ENCODE data around the gene AP4M1. TPM values are rescaled to one million over a fixed set of nuclear protein-coding genes. Genes with fewer than 3 reads are reported as not detected.

AP4M1 gene
- total and polyA plus RNA-seq, 9 of the 15 experiments (the other 6 are each of a cell fraction or from before 2014, with no cell fraction given), result 1.3 to 30.9 (median 14.1) TPM

DNA sequence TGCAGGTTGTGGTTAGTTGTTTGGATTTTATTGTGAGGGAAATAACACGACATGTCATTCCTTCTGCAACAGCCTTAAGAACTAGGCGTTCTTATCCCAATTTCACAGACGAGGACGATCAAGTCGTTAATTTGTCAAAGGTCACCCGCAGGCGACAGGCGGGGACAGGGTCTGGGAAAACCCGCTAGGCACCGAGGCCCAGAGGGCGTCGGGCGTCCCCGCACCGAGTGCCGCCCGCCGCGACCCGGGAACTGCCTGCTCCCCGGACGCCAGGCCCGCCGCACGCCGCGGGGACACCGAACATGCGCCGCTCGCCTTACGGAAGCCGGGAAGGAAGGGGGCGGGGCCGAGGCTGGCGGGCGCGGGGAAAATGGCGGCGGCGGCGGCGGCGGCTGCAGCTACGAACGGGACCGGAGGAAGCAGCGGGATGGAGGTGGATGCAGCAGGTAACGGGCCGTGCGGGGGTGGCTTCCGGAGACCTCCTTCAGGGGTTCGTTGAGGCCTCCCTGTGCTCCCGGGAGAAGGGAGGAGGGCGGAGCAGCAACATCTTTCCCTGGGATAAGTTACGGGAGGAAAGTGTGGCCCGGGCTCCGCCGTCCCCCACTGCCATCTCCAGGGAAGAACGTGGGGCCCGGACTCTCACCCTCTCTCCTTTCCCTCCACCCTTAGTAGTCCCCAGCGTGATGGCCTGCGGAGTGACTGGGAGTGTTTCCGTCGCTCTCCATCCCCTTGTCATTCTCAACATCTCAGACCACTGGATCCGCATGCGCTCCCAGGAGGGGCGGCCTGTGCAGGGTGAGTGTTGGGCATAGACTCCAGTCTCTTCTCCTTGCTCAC is 12.6 kb upstream of the AP4M1 start, which contains the start of gene COPS6 (continued):
- TF ChIP-seq, protein P1, sequence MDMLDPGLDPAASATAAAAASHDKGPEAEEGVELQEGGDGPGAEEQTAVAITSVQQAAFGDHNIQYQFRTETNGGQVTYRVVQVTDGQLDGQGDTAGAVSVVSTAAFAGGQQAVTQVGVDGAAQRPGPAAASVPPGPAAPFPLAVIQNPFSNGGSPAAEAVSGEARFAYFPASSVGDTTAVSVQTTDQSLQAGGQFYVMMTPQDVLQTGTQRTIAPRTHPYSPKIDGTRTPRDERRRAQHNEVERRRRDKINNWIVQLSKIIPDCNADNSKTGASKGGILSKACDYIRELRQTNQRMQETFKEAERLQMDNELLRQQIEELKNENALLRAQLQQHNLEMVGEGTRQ (CRISPR knock-in tag; IDR thresholded peaks at IDR 0.05), result no peak
- TF ChIP-seq SAFB (IDR thresholded peaks at IDR 0.05; ENCODE audit: borderline replicate concordance, low read depth, low read length) (no peak), EP400 (IDR thresholded peaks at IDR 0.05) (peak; percentile 88), HNRNPL (IDR thresholded peaks at IDR 0.05; ENCODE audit: low read depth, low read length) (no peak), NBN (IDR thresholded peaks at IDR 0.05; ENCODE audit: low read depth) (no peak), FOXP1 (CRISPR knock-in tag; IDR thresholded peaks at IDR 0.05) (peak; percentile 99), ZNF184 (CRISPR knock-in tag; IDR thresholded peaks at IDR 0.05) (no peak), IRF2 (CRISPR knock-in tag; IDR thresholded peaks at IDR 0.05) (peak; percentile 91), HMG20B (CRISPR knock-in tag; IDR thresholded peaks at IDR 0.05) (no peak), CHD2 (IDR thresholded peaks at IDR 0.05; ENCODE audit: low read depth, low read length) (peak; percentile 13; the same call in 1 of the 2 replicates), KAT8 (IDR thresholded peaks at IDR 0.05; ENCODE audit: low read depth) (no peak), ZNF778 (CRISPR knock-in tag; IDR thresholded peaks at IDR 0.05) (no peak), ZNF445 (CRISPR knock-in tag; IDR thresholded peaks at IDR 0.05; ENCODE audit: low read depth) (peak; percentile 45), KAT2B (IDR thresholded peaks at IDR 0.05; ENCODE audit: low read depth, low read length) (no peak), KDM1A (IDR thresholded peaks at IDR 0.05) (no peak), ZNF3 (CRISPR knock-in tag; IDR thresholded peaks at IDR 0.05) (no peak), ETS2 (tag; IDR thresholded peaks at IDR 0.05; ENCODE audit: borderline replicate concordance, poor library complexity, severe bottlenecking) (no peak)
- TF ChIP-seq, protein P2, sequence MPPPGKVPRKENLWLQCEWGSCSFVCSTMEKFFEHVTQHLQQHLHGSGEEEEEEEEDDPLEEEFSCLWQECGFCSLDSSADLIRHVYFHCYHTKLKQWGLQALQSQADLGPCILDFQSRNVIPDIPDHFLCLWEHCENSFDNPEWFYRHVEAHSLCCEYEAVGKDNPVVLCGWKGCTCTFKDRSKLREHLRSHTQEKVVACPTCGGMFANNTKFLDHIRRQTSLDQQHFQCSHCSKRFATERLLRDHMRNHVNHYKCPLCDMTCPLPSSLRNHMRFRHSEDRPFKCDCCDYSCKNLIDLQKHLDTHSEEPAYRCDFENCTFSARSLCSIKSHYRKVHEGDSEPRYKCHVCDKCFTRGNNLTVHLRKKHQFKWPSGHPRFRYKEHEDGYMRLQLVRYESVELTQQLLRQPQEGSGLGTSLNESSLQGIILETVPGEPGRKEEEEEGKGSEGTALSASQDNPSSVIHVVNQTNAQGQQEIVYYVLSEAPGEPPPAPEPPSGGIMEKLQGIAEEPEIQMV (tag; conservative IDR thresholded peaks at IDR 0.05; ENCODE audit: low read depth), result no peak
- TF ChIP-seq, protein P3, sequence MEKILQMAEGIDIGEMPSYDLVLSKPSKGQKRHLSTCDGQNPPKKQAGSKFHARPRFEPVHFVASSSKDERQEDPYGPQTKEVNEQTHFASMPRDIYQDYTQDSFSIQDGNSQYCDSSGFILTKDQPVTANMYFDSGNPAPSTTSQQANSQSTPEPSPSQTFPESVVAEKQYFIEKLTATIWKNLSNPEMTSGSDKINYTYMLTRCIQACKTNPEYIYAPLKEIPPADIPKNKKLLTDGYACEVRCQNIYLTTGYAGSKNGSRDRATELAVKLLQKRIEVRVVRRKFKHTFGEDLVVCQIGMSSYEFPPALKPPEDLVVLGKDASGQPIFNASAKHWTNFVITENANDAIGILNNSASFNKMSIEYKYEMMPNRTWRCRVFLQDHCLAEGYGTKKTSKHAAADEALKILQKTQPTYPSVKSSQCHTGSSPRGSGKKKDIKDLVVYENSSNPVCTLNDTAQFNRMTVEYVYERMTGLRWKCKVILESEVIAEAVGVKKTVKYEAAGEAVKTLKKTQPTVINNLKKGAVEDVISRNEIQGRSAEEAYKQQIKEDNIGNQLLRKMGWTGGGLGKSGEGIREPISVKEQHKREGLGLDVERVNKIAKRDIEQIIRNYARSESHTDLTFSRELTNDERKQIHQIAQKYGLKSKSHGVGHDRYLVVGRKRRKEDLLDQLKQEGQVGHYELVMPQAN (IDR thresholded peaks at IDR 0.05; ENCODE audit: borderline replicate concordance), result peak; percentile 61; the same call in 1 of the 2 replicates
- TF ChIP-seq, protein P4, sequence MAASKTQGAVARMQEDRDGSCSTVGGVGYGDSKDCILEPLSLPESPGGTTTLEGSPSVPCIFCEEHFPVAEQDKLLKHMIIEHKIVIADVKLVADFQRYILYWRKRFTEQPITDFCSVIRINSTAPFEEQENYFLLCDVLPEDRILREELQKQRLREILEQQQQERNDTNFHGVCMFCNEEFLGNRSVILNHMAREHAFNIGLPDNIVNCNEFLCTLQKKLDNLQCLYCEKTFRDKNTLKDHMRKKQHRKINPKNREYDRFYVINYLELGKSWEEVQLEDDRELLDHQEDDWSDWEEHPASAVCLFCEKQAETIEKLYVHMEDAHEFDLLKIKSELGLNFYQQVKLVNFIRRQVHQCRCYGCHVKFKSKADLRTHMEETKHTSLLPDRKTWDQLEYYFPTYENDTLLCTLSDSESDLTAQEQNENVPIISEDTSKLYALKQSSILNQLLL (CRISPR knock-in tag; IDR thresholded peaks at IDR 0.05; ENCODE audit: borderline replicate concordance), result no peak
- TF ChIP-seq, protein P5, sequence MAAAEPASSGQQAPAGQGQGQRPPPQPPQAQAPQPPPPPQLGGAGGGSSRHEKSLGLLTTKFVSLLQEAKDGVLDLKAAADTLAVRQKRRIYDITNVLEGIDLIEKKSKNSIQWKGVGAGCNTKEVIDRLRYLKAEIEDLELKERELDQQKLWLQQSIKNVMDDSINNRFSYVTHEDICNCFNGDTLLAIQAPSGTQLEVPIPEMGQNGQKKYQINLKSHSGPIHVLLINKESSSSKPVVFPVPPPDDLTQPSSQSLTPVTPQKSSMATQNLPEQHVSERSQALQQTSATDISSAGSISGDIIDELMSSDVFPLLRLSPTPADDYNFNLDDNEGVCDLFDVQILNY (CRISPR knock-in tag; IDR thresholded peaks at IDR 0.05), result peak; percentile 93

Measured in K562 (cell line).